Ascending aorta (tissue), 2 donors: ENCODE results near the gene INPP5A. TPM values are rescaled to one million over a fixed set of nuclear protein-coding genes. Genes with fewer than 3 reads are reported as not detected.

ENCODE experiments used
- DNase-seq, 2 donors: peaks; one replicate each; pipeline ENCODE4 v3.0.0-alpha.2; 2019; ENCODE audit warnings: low spot score in 2 of 2
- H3K27ac ChIP-seq, 2 donors: fragments of 200-600 bp; sonication (generic); one replicate each; pipeline ENCODE4 v1.5.1; 2016 to 2017; ENCODE audit warnings: mild to moderate bottlenecking in 1 of 2
- H3K27me3 ChIP-seq: fragments of 200-600 bp; sonication (generic); one replicate; pipeline ENCODE4 v1.5.1; 2017
- H3K36me3 ChIP-seq, 2 donors: fragments of 200-600 bp; sonication (generic); one replicate each; pipeline ENCODE4 v1.5.1; 2016
- H3K4me1 ChIP-seq, 2 donors: fragments of 200-600 bp; sonication (generic); one replicate each; pipeline ENCODE4 v1.5.1; 2016 to 2017; ENCODE audit warnings: mild to moderate bottlenecking in 1 of 2
- H3K4me3 ChIP-seq, 2 donors: fragments of 200-600 bp; sonication (generic); one replicate each; pipeline ENCODE4 v1.5.1; 2016 to 2017; ENCODE audit warnings: mild to moderate bottlenecking in 1 of 2
- H3K9me3 ChIP-seq, 2 donors: fragments of 200-600 bp; sonication (generic); one replicate each; pipeline ENCODE4 v1.5.1; 2016
- intact Hi-C: fragments of 100-400 bp; cut with DNase I; formaldehyde crosslinking; loops from one replicate; pipeline ENCODE4 v1.15.1; 2023
- total RNA-seq: library from RNA; depleted of rRNA; stranded (reverse); fragments of >200 nt; gene quantifications from one replicate; pipeline ENCODE4 v1.1.0, GENCODE V29; 2016
- TF ChIP-seq, protein P1 (sequence below), 3 experiments: fragments of 200-600 bp in 2 of 3; fragments of 450-650 bp in 1 of 3; sonication (generic) in 2 of 3; IDR thresholded peaks; one replicate each; pipeline ENCODE4 v1.5.1; 2016 to 2019; ENCODE audit warnings: antibody characterized with exemption in 3 of 3, mild to moderate bottlenecking in 1 of 3, moderate library complexity in 1 of 3

The INPP5A gene
- total RNA-seq, 1 donor from 2014 or later = 81.2 TPM

DNA sequence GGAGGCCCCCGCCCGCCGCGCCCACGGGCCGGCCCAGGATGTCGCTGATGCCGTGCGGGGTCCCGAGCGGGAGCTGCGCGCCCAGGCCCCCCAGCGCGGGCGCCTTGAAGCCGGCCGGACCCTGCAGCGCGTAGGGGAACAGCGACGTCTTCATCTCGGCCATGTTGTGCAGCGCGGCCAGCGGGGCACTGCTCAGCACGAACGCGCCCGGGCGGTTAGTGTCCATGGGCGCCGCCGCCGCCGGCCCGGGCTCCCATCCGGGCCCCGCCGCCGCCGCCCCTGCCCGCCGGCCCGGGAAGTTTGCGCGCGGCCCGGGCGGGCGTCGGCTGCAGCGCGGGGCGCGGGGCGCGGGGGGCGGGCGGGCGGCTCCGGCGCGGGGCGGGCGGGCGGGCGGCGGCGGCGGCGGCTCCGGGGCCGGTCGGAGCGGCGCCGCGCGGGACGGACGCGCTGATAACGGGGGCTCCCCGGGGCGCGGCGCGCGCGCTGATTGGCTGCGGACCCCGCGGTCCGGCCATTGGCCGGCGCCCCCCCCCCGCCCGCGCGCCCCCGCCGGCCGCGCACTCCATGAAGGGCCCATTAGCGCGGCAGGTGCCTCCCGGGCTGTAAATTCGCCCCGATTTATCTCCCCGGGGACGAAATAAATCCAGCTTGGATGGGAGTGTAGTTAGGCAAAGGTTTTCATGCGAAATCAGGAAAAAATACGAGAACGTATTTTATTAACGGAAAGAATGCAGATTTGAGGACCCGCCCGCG is 248.3 kb downstream of the INPP5A start, which contains the start of gene NKX6-2:
NKX6-2 (minus strand) TSS at position 425 of the 753 bp plus-strand sequence; CDS start at position 226, 199 bp downstream.
- Histone ChIP-seq H3K4me3 (peak within 1 kb of the TSS; percentile 30 to 38), H3K27me3 (peaks cover 35% of the 10 kb centered on the region), H3K4me1 (peaks cover 6 to 11% of the 10 kb centered on the region in 2 donors), H3K9me3 (peaks cover 0 to 5% of the 10 kb centered on the region in 2 donors), H3K36me3 (peaks cover 28 to 30% of the 10 kb centered on the region in 2 donors), H3K27ac (no peak within 1 kb of the TSS)
- DNase-seq = no peak
- TF ChIP-seq, protein P1, sequence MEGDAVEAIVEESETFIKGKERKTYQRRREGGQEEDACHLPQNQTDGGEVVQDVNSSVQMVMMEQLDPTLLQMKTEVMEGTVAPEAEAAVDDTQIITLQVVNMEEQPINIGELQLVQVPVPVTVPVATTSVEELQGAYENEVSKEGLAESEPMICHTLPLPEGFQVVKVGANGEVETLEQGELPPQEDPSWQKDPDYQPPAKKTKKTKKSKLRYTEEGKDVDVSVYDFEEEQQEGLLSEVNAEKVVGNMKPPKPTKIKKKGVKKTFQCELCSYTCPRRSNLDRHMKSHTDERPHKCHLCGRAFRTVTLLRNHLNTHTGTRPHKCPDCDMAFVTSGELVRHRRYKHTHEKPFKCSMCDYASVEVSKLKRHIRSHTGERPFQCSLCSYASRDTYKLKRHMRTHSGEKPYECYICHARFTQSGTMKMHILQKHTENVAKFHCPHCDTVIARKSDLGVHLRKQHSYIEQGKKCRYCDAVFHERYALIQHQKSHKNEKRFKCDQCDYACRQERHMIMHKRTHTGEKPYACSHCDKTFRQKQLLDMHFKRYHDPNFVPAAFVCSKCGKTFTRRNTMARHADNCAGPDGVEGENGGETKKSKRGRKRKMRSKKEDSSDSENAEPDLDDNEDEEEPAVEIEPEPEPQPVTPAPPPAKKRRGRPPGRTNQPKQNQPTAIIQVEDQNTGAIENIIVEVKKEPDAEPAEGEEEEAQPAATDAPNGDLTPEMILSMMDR (IDR thresholded peaks at IDR 0.05) = no peak
- intact Hi-C loops = no loop called here

DNA sequence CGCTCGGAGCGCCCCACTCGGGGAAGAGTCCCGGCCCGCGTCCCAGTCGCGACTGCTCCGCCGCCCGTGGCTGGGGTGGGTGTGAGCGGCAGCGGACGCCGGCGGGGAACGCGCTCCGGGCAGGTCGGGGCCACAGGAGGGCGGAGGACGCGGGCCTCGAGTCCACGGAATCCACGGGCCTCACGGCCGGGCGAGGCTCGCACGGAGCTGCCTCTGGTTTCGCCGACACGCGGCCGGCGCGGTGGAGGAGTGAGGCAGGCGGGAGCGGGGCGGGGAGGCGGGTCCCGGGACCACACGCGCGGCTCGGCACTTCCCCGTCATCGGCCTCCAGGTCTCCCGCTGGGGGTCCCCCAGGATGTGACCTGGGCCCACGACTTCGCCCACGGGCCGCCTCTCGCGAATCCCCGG is 248.9 kb downstream of the INPP5A start:
- peaks cover 22 to 25% of the 10 kb centered on the region in 2 donors for H3K36me3 ChIP-seq
- peaks cover 35% of the 10 kb centered on the region for H3K27me3 ChIP-seq
- H3K4me3 ChIP-seq = peak overlapping the region; percentile 30 to 38
- intact Hi-C loops = no loop called here
- no peak overlapping the region for H3K27ac ChIP-seq
- TF ChIP-seq, protein P1 (IDR thresholded peaks at IDR 0.05) = no peak
- H3K4me1 ChIP-seq = peaks cover 6 to 11% of the 10 kb centered on the region in 2 donors
- no peak for DNase-seq
- H3K9me3 ChIP-seq = peaks cover 0 to 5% of the 10 kb centered on the region in 2 donors

DNA sequence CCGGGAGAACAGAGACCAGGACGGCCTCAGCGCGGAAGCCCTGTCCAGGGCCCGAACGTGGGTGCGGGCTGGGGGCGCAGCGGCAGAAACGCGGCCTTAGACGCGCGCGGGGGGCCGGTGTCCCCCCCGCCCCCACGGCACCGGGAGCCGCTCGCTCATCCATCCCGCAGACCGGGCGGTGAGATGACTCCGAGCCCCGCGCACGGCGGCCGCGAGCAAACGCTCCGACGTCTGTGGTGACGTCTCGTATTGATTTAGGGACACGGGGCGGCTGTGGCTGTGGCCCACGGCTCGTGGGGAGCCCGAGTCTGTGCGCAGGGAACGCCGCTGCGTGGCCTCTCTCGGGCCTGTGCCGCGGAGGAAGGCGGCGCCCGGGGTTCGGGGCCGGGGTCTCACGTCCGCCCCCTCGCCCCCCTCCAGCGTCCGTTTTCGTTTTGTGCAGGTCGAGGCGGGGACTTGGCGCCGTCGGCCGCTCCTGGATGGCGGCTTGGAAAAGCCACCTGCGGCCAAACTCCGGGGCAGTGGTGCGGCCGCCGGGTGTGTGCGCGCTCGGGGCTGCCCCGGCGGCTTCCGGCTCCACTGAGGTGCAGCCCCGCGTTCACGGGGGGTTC is 249.4 kb downstream of the INPP5A start:
- Histone ChIP-seq H3K9me3 (peaks cover 0 to 5% of the 10 kb centered on the region in 2 donors), H3K4me1 (peaks cover 6 to 11% of the 10 kb centered on the region in 2 donors), H3K36me3 (peaks cover 17 to 19% of the 10 kb centered on the region in 2 donors), H3K27me3 (peaks cover 35% of the 10 kb centered on the region), H3K27ac (no peak overlapping the region), H3K4me3 (peak overlapping the region; percentile 30 to 38)
- TF ChIP-seq, protein P1 (IDR thresholded peaks at IDR 0.05) = no peak
- intact Hi-C loops = no loop called here
- no peak for DNase-seq

DNA sequence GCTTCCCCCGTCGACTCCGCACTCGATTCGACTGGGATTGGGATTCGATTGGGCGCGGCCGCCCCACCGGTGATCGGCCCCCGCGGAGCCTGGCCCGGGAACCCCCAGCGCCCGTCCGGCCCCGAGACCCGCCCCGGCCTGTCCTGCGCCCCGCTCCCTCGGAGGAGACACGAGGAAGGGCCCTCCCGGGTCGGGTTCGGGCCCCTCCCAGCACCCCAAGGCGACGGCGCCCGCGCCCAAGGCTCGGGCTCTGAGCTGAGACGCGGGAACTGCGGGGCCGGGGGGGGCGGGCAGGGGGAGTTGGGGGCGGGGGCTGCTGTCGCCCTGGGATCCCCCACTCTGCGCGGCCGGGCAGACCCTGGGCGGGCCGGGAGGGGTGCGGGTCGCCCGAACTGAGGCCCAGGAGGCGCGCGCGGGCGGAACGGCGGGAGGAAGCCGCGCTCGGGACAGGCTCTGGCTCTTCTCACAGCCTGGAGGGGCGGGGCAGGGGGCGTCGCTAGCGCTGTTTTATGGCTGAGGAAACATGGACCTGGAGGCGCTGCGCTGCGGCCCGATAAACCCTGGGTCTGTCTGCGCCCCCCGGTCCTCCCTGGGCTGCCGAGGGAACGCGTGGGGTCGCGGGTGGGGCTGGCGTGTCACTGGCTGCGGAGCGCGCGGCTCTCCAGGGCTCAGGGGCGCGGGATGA is 250.1 kb downstream of the INPP5A start:
- no peak overlapping the region for H3K27ac ChIP-seq
- H3K4me3 ChIP-seq = peak overlapping the region in 1 of 2 donors; percentile 38
- peaks cover 11 to 13% of the 10 kb centered on the region in 2 donors for H3K36me3 ChIP-seq
- intact Hi-C loops = no loop called here
- DNase-seq = no peak
- peaks cover 6 to 11% of the 10 kb centered on the region in 2 donors for H3K4me1 ChIP-seq
- peaks cover 35% of the 10 kb centered on the region for H3K27me3 ChIP-seq
- TF ChIP-seq, protein P1 (IDR thresholded peaks at IDR 0.05) = no peak
- H3K9me3 ChIP-seq = peaks cover 0 to 5% of the 10 kb centered on the region in 2 donors

DNA sequence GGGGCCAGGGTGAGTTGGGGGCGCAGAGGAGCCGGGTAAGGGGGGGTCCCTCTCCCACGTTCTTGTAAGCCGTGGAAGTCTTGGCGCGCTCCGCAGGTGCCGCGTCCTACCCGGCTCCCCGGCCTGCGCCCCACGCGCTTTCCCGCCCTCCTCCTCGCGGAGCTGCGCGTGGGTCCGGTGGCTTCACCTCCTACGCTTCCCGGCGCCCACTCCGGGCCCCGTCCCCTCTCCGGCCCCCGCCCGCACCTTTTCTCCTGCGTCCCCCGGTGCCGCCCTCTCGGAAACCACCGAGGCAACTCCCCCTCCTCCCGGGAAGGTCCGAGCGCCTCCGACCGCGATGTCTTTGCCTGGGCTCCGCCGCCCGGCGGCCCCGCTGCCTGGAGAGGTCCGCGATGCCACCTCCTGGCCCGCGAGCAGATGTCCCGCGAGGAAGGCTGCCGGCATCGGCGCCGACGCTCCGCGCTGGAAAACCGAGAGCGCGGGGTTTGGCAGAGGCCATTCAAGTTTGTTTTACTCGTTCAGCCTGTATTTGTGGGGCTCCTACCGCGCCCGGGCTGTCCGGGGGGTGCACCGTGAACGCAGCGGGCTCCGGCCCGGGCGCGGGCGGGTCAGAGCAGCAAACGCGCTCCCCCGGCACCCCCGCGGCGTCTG is 250.7 kb downstream of the INPP5A start:
- Histone ChIP-seq H3K9me3 (peaks cover 0 to 5% of the 10 kb centered on the region in 2 donors), H3K27me3 (peaks cover 35% of the 10 kb centered on the region), H3K4me1 (peaks cover 6 to 11% of the 10 kb centered on the region in 2 donors), H3K27ac (no peak overlapping the region), H3K4me3 (no peak overlapping the region), H3K36me3 (peaks cover 6% of the 10 kb centered on the region in 2 donors)
- DNase-seq = no peak
- intact Hi-C loops = no loop called here
- TF ChIP-seq, protein P1 (IDR thresholded peaks at IDR 0.05) = no peak
